ENCODE data around the gene IZUMO3.

Gene IZUMO3

DNA sequence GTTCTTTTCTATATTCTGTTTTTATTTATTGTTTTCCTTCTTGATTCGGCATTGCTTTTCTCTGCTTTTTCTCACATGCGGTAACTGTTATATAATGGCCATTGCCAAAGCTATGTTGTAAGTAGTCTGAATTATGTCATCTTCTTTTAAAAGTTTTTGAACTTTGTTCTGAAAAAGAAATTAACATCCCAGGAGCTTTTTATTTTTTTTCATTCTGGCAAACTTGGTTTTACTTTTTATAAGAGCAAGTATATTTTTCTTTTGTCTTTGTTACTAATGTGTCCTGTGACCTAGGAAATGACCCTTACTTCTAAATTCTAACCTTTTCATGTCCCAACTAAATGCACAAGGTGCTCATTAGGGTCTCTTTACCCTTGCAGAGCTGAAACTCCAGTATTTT lies 26.7 kb upstream of the IZUMO3 start:
- TF ChIP-seq, protein P1, sequence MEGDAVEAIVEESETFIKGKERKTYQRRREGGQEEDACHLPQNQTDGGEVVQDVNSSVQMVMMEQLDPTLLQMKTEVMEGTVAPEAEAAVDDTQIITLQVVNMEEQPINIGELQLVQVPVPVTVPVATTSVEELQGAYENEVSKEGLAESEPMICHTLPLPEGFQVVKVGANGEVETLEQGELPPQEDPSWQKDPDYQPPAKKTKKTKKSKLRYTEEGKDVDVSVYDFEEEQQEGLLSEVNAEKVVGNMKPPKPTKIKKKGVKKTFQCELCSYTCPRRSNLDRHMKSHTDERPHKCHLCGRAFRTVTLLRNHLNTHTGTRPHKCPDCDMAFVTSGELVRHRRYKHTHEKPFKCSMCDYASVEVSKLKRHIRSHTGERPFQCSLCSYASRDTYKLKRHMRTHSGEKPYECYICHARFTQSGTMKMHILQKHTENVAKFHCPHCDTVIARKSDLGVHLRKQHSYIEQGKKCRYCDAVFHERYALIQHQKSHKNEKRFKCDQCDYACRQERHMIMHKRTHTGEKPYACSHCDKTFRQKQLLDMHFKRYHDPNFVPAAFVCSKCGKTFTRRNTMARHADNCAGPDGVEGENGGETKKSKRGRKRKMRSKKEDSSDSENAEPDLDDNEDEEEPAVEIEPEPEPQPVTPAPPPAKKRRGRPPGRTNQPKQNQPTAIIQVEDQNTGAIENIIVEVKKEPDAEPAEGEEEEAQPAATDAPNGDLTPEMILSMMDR (IDR thresholded peaks at IDR 0.05; ENCODE audit: control insufficient read depth, extremely low read depth, insufficient read depth) = no peak
- H3K4me3 ChIP-seq (ENCODE audit: low read depth, low read length) = no peak overlapping the region
- no peak for DNase-seq (ENCODE audit: low read depth)

DNA sequence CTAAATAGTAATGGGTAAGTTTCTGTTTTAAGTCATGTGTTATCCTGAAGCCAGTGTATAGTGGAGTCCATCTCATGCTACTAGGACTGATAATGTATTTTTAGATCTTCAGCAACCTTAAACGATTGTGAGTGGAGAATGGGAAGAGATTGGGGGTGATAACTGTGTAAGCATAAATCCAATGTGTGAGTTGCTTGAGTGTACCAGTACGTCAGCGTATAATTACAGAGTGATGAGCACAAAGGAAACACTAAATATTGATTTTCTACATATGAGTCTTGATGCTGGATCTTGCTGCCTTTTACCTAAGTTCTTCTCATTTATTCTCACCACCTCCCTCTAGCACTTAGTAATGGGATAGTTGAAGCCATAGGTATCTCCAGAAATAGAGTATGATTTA lies 16.3 kb upstream of the IZUMO3 start:
- no peak for DNase-seq (ENCODE audit: low read depth)
- TF ChIP-seq, protein P1 (IDR thresholded peaks at IDR 0.05; ENCODE audit: control insufficient read depth, extremely low read depth, insufficient read depth) = no peak
- H3K4me3 ChIP-seq (ENCODE audit: low read depth, low read length) = no peak overlapping the region

DNA sequence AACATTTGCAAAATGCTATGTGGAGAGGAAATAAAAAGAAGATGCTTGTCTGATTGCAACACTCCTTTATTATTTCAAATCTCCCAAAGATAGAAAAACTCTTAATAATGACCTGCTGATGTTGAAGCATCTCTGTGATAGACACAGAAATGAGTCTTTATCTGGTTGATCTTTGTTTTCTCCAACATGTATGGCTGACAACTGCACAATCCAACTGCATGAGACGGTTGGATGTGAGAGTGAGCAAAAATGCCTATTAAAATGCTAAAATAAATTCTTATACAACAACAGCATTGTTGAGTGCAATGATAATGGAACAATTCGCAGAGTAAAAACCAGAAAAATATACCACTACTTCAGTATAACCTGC lies 7.5 kb upstream of the IZUMO3 start:
- no peak for DNase-seq (ENCODE audit: low read depth)
- TF ChIP-seq, protein P1 (IDR thresholded peaks at IDR 0.05; ENCODE audit: control insufficient read depth, extremely low read depth, insufficient read depth) = no peak
- H3K4me3 ChIP-seq (ENCODE audit: low read depth, low read length) = no peak overlapping the region

DNA sequence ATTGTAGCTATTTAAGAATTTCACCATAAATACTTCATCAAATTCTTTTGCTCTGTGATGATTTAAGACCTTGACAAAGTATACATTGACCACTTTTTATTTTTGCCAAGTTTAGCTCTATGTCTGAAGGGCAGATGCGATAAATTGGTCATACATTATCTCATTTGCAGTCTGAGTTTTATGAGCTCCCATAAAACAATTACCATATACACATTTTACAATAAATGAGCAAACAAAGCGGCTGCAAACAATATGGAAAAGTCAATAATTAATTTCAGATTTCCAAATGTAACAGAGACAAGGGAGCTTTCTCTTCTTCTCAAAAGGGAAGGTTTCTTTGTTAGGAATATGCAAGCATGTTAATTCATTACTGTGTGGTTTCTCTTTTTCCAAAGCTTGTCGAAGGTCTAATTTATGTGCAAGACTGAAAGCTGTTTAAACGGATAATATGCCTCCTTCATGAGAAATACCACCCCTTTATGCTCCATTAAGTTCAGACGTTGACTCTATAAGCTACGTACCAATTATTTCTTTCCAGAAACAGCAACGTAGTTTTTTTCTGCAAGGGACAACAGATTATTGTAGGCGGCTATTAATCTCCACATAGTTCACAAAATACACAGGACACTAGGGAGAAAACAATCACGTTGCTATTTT lies 7.0 kb upstream of the IZUMO3 start:
- peak; percentile 43 for DNase-seq (ENCODE audit: low read depth)
- H3K4me3 ChIP-seq (ENCODE audit: low read depth, low read length) = no peak overlapping the region
- TF ChIP-seq, protein P1 (IDR thresholded peaks at IDR 0.05; ENCODE audit: control insufficient read depth, extremely low read depth, insufficient read depth) = no peak

DNA sequence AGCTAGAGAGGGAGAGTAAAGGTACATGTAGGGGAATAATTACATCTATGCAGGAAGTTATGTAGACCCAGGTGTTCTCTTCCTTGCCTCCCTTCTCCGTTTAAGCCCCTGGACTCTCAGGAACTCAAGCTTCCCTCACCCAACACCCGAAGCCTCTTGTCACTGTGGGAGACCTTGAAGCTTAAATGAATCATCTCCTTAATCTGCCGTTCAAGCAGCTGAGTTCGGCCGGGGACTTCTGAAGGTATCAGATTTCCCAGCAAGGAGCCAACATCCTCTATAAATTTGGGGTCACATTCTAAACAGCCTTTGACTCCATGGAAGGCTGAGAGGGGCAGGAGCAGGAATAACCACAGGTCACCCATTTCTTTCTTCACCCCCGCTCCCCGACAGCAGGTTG lies 412 bp downstream of the IZUMO3 start:
- DNase-seq (ENCODE audit: low read depth) = no peak
- H3K4me3 ChIP-seq (ENCODE audit: low read depth, low read length) = no peak overlapping the region
- TF ChIP-seq, protein P1 (IDR thresholded peaks at IDR 0.05; ENCODE audit: control insufficient read depth, extremely low read depth, insufficient read depth) = no peak

DNA sequence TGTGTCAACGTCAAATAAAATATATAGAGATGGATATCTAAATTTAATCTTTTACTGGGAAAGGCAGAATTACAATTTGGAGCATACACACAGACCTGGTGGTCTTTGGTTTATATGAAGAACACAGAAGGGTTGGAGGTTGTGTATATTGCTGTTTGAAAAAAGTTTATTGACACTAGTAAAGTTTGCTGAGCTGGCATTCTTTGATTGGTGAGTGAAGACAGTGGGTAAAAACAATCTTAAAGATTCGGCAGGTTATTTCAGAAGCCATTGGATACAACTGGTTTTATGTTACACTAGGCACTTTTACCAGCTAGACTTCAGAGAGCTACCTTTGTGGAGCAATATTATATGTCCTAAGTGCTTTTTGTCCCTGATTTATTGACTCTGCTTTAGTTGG lies 27.2 kb downstream of the IZUMO3 start:
- TF ChIP-seq, protein P1 (IDR thresholded peaks at IDR 0.05; ENCODE audit: control insufficient read depth, extremely low read depth, insufficient read depth) = no peak
- DNase-seq (ENCODE audit: low read depth) = no peak
- H3K4me3 ChIP-seq (ENCODE audit: low read depth, low read length) = no peak overlapping the region

DNA sequence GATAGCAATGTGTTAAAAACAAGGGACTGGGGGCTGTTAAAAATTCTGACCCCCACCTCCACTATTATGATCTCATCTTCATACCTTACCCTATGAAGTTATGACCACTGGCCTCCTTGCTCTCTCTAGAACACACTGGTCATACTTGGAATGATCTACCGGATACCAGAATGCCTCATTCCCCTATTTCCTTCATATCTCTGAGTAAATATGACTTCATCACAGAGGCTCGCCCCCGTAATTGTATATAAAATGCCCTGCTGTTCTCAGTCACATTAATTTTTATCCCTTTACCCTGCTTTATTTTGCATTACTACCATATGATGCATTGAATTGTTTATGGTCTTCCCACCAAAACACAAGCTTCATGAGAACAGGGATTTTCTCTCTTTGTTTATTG lies 29.2 kb downstream of the IZUMO3 start:
- DNase-seq (ENCODE audit: low read depth) = no peak
- no peak overlapping the region for H3K4me3 ChIP-seq (ENCODE audit: low read depth, low read length)
- TF ChIP-seq, protein P1 (IDR thresholded peaks at IDR 0.05; ENCODE audit: control insufficient read depth, extremely low read depth, insufficient read depth) = no peak
